Sciatic nerve (tissue), 2 donors: ENCODE measurements around the gene ELFN2. TPM values are rescaled to one million over a fixed set of nuclear protein-coding genes. Genes with fewer than 3 reads are reported as not detected.
A peak's percentile ranks its signal among the peaks of the same experiment; 100 is the strongest.

Experiments used
- ATAC-seq: fragments of 200-7000 bp; cut with Tn5 transposase; one replicate; pipeline ENCODE4 v1.9.1; 2020; ENCODE audit warnings: mild to moderate bottlenecking, moderate library complexity
- DNase-seq: peaks from one replicate; pipeline ENCODE4 v3.0.0-alpha.2; 2020; ENCODE audit warnings: low spot score
- intact Hi-C: fragments of 100-400 bp; cut with DNase I; formaldehyde crosslinking; loops from one replicate; pipeline ENCODE4 v1.14.2; 2022
- total RNA-seq: library from RNA; stranded (reverse); fragmentation: NEBNext Ultra II Directional; extraction: Animal tissue kit (Norgen Biotek cat#: 25700); gene quantifications from one replicate; pipeline ENCODE4 v1.2.1, GENCODE V29; 2021
- donor health status: DM: no; HTN: no; CAD: no.
- donor health status: DM: no; HTN: no; CAD: no.

Gene ELFN2
- total RNA-seq, 1 donor from 2014 or later: 5.9 TPM

DNA sequence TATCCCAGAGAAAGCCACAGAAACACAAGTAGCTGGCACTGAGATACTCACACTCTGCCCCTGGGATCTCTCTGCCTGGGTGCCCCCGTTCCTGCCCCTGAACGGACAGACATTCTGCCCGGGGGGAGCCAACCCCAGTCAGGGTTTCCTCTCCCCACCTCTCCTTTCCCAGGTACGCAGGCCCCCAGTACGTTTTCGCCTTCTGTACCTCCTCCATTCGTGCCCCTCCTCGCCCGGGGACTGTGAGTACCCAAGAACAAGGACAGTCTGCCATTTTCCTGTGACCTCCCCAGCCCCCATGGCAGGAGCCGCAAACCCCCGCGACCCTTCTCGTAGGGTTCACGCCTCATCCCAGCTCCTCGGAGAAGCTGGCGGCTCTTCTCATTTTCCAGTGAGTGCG, 29.1 kb upstream of the ELFN2 start:
- DNase-seq (no peak), ATAC-seq (no peak)
- intact Hi-C loops: loop anchor here (5.0 kb wide), 1 partner anchor 139 kb away; no protein-coding TSS in a partner anchor

DNA sequence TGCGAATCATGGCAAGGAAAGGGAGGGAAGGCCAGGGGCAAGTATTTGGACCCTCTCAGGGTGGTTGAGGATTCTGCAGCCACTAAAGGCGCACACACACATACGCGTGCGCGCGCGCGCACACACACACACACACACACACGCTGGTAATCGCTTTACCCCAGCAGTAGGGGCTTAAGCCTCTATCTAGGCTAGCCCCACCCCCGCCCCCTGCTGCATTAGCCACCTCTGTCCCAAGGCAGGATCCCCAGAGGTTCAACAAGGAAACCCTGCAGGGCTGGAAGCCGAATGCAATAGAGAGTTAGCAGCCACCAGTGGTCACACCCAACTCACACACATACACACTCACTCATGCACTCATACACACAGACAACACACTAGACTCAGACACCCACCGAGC, 28.6 kb upstream of the ELFN2 start:
- ATAC-seq: no peak
- no peak for DNase-seq
- intact Hi-C loops: loop anchor here (5.0 kb wide), 1 partner anchor 139 kb away; no protein-coding TSS in a partner anchor

DNA sequence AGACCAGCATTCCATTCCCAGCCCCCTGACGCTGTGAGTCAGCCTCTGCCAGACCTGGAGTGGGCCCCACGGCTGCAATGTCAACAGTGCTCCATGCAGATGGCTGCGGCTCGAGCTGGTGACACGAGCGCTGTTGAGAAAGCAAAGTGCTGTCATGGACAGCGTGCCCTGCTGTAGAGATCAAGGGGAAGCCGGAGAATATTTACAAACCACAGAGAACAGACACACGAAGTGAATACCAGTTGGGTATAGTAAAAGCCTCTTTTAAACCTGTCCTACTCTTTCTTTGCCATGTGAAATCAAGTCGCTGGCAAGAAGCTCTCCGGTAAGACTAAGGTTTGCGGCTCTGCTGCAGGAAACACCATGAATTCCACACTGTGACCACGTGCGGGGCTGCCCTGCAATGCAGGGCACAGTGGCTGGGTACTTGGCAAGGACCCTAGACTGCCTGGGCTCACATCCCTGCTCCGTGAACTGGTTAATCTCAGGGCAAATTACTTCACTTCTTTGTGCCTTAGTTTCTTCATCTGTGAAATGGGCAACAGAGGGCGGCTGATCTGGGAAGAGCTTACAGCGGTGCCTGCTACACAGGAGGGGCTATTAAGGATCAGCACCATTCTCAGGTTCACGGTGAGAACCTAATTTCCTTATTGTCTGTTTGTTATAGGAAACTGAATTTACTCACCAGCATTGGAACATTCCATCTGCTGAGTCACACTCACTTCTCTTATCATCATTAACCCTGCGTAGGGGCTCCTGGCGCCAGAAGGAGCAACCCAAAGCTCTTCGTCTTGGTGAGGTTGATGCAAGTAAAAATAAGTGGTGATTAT, 27.8 kb upstream of the ELFN2 start:
- intact Hi-C loops: loop anchor here (5.0 kb wide), 1 partner anchor 138 kb away; no protein-coding TSS in a partner anchor
- ATAC-seq (no peak), DNase-seq (no peak)

- ATAC-seq (no peak), DNase-seq (no peak)
- intact Hi-C loops: no loop called here
Observed at GRCh38 chr22:37453696-37454095, 26.4 kb upstream of the ELFN2 start.

DNA sequence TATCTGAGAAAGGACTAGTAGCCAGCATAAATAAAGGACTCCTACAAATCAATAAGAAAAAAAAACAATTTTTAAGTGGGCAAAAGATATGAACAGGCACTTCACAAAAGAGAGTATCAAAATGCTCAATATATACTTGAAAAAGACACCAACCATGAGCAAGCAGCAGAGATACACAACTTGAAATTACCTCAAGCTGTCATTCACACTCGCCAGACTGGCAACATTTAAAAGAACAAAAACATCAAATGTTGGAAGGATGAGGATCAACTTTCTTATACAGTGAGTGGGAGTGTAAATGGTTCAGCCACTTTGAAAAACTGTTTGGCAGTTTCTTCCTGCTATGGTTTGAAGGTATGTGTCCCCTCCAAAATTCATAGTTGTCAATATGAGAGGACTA, 23.9 kb upstream of the ELFN2 start:
- DNase-seq (no peak), ATAC-seq (no peak)
- intact Hi-C loops: no loop called here

GRCh38 chr22:37449331-37450001, 22.2 kb upstream of the ELFN2 start:
- ATAC-seq (no peak), DNase-seq (no peak)
- intact Hi-C loops: no loop called here

DNA sequence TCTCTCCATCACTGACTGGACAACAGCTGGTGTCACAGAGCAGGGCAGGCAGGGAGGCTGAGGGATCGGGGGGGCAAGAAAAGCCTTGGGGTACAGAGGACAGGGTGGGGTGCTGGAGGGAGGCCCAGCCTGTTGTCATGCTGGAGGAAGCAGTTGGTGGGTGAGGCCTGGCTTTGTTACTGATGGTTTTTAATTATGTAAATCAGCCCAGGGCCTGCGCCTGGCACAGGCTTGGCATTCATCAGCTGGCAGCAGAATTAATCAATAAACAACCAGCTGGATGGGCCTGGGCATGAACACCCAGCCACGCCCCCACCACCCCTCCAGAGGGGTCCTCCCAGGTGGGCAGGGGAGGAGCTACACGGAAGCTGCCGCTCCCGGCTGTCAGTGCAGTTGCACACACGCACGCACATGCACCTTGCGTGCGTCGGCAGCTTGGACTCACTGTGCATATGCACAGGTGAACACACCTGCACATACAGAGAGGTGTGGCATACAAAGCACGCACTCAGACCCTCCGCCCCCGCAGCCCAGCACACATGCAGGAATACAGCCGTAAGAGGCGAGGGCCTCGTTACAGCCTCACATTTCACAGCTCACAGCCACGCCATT, 21.3 kb upstream of the ELFN2 start:
- intact Hi-C loops: no loop called here
- DNase-seq (no peak), ATAC-seq (no peak)

GRCh38 chr22:37445501-37445900, 18.2 kb upstream of the ELFN2 start:
- DNase-seq: no peak
- no peak for ATAC-seq
- intact Hi-C loops: no loop called here

DNA sequence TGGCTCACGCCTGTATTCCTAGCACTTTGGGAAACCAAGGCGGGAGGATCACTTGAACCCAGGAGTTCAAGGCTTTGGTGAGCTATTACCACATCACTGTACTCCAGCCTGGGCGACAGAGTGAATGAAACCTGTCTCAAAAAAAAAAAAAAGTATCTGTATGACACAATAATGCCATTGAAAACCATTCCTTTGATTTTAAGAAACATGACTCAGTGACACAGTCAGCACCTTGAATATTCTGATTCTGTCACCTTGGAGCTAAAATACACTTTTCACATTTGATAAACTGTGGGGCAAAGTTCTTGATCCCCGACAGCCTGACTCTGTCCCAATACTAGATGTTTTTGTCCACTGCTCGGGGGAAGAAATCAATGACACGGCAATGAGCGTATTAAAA, 16.7 kb upstream of the ELFN2 start:
- ATAC-seq (no peak), DNase-seq (no peak)
- intact Hi-C loops: no loop called here

DNA sequence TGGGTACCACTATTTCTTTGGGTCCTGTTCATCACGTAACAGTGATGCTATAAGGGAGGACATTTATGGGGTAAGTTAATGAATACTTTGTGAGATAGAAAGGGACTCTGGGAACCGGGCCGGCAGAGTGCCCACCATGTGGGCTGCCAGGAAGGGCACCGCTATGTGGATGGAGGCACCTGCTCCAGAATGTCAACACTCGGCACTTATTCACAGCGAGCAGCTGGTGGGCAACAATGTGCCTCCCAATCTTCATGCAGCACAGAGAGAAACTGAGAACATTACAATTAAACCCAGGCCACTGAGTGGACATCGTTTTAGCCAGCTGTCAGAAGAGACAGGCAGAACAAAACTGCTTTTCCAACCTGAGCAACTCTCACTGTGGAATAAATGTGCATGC, 15.8 kb upstream of the ELFN2 start:
- no peak for DNase-seq
- ATAC-seq: no peak
- intact Hi-C loops: no loop called here

GRCh38 chr22:37442537-37442936, 15.3 kb upstream of the ELFN2 start:
- DNase-seq: no peak
- no peak for ATAC-seq

GRCh38 chr22:37442135-37442534, 14.9 kb upstream of the ELFN2 start:
- no peak for DNase-seq
- intact Hi-C loops: no loop called here
- no peak for ATAC-seq

More at GRCh38 chr22:37442537-37442936, 15.3 kb upstream of the ELFN2 start:
- intact Hi-C loops: no loop called here

- intact Hi-C loops: no loop called here
- ATAC-seq (no peak), DNase-seq (no peak)
Observed at GRCh38 chr22:37440875-37441274, 13.6 kb upstream of the ELFN2 start.

DNA sequence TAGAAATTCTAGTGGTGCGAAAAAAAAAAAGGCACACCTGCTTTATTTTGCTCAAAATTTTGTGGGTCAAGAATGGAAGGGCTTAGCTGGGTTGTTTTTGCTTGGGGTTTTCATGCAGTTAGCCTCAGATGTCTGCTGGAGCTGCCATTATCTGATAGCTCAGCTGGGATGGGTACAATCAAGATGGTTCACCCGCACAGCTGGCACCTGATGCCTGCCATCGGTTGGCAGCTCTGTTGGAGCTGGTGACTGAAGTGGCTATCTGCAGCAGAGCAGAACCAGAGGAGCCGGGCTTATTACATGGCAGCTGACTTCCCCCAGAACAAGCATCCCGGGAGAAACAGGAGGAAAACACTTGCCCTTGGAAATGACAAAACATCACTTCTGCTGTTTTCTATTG, 12.1 kb upstream of the ELFN2 start:
- ATAC-seq: no peak
- intact Hi-C loops: no loop called here
- DNase-seq: no peak

GRCh38 chr22:37435970-37436603, 8.8 kb upstream of the ELFN2 start:
- ATAC-seq: no peak
- intact Hi-C loops: no loop called here
- DNase-seq: no peak

DNA sequence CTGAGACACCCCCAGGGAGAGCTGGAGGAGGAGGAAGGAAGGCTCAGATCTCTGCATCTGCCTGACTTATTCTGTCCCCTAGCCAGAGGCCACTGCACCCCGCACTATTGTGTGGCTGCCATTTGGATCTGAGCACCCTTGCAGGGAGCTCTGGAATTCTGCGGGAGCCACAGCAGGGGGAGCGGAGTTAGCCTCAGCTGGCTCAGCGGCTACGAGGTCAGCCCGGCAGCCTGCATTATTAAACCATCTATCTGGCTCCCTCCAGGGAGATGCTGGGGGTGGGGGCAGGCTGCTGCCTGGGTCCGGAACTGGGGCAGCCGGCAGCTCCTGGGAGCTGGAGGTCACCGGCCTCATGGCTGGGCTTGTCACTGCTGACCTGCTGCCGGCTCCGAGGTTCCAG, 6.5 kb upstream of the ELFN2 start:
- ATAC-seq: peak; percentile 68
- intact Hi-C loops: no loop called here
- DNase-seq: no peak

GRCh38 chr22:37432708-37433054, 5.4 kb upstream of the ELFN2 start:
- intact Hi-C loops: no loop called here
- no peak for DNase-seq
- ATAC-seq: no peak

GRCh38 chr22:37431801-37432707, 4.8 kb upstream of the ELFN2 start:
- intact Hi-C loops: no loop called here
- DNase-seq (no peak), ATAC-seq (no peak)

GRCh38 chr22:37431366-37431765, 4.1 kb upstream of the ELFN2 start:
- intact Hi-C loops: no loop called here
- no peak for ATAC-seq
- no peak for DNase-seq
